ENCODE data around the gene RAPGEF5. TPM values are rescaled to one million over a fixed set of nuclear protein-coding genes. Genes with fewer than 3 reads are reported as not detected.
"Not testable (repeated sequence)": the region's sequence is repeated elsewhere in the genome, so short reads cannot be mapped to it uniquely, and the experiment has no call there.

Gene RAPGEF5
- total RNA-seq, 2 donors from 2014 or later, result 66.5 to 70.8 TPM

DNA sequence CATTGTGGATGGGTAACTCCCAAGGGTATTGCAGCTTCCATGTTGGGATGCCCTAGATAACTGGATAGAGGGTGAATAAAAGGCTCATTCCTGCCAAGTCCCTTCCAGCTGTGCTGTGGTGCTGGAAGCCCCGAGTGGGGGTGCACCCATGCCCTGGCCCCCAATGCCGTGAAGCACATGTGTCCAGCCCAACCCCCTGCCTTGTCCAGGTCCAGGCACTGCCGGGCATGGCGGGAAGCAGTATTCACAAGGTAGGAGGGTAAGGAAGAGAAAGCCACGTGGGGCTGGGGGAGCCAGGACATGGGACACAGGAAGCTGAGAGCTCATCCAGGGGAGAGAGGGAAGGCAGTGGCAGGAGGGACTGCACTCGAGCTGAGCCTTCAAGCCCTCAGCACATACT lies 263.0 kb downstream of the RAPGEF5 start:
- no peaks in the 10 kb centered on the region for H3K36me3 ChIP-seq
- H3K9me3 ChIP-seq, result no peaks in the 10 kb centered on the region
- DNase-seq (ENCODE audit: low spot score) (no peak), ATAC-seq (ENCODE audit: insufficient number of reproducible peaks, low FRiP score, low read depth) (no peak)
- H3K4me3 ChIP-seq, result no peak overlapping the region
- TF ChIP-seq, protein P1, sequence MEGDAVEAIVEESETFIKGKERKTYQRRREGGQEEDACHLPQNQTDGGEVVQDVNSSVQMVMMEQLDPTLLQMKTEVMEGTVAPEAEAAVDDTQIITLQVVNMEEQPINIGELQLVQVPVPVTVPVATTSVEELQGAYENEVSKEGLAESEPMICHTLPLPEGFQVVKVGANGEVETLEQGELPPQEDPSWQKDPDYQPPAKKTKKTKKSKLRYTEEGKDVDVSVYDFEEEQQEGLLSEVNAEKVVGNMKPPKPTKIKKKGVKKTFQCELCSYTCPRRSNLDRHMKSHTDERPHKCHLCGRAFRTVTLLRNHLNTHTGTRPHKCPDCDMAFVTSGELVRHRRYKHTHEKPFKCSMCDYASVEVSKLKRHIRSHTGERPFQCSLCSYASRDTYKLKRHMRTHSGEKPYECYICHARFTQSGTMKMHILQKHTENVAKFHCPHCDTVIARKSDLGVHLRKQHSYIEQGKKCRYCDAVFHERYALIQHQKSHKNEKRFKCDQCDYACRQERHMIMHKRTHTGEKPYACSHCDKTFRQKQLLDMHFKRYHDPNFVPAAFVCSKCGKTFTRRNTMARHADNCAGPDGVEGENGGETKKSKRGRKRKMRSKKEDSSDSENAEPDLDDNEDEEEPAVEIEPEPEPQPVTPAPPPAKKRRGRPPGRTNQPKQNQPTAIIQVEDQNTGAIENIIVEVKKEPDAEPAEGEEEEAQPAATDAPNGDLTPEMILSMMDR (IDR thresholded peaks at IDR 0.05), result no peak
- no peak overlapping the region for H3K27ac ChIP-seq
- H3K4me1 ChIP-seq (ENCODE audit: control insufficient read depth in 1 of 2, low read depth in 2 of 2), result peaks cover 0 to 6% of the 10 kb centered on the region in 2 donors
- H3K27me3 ChIP-seq (replicated peaks; ENCODE audit: insufficient read depth), result no peaks in the 10 kb centered on the region

DNA sequence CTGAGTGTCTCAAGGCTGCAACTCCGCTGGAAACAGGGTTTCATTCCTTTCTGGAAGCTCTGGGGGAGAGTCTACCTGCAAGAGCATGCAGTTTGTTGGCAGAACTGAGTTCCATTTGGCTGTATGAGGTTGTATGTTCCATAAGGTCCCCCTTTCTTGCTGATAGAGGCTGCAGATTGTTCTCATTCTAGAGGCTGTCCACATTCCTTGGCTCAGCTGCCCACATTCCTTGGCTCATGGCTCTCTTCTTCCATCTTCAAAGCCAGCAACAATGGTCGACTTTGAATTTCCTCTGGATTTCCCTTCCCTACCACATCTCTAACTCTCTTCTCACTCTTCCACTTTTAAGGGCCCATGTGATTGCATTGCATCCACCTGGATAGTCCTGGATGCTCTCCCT lies 264.0 kb downstream of the RAPGEF5 start:
- DNase-seq (ENCODE audit: low spot score), result no peak
- Histone ChIP-seq H3K4me3 (no peak overlapping the region), H3K27me3 (replicated peaks; ENCODE audit: insufficient read depth) (no peaks in the 10 kb centered on the region), H3K9me3 (no peaks in the 10 kb centered on the region), H3K4me1 (ENCODE audit: control insufficient read depth in 1 of 2, low read depth in 2 of 2) (peaks cover 0 to 6% of the 10 kb centered on the region in 2 donors), H3K36me3 (no peaks in the 10 kb centered on the region), H3K27ac (no peak overlapping the region)
- TF ChIP-seq, protein P1 (IDR thresholded peaks at IDR 0.05), result no peak
- no peak for ATAC-seq (ENCODE audit: insufficient number of reproducible peaks, low FRiP score, low read depth)

DNA sequence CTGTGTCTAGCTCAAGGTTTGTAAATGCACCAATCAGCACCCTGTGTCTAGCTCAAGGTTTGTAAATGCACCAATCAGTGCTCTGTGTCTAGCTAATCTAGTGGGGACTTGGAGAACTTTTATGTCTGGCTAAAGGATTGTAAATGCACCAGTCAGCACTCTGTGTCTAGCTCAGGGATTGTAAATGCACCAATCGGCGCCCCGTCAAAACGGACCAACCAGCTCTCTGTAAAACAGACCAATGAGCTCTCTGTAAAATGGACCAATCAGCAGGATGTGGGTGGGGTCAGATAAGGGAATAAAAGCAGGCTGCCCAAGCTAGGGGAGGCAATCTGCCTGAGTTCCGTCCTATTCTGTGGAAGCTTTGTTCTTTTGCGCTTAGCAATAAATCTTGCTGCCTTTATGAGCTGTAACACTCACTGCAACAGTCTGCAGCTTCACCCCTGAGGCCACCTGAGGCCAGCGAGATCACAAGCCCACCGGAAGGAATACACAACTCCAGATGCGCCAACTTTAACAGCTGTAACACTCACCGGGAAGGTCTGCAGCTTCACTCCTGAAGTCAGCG lies 265.9 kb downstream of the RAPGEF5 start:
- DNase-seq (ENCODE audit: low spot score); H3K36me3 ChIP-seq; ATAC-seq (ENCODE audit: insufficient number of reproducible peaks, low FRiP score, low read depth); H3K27me3 ChIP-seq (replicated peaks; ENCODE audit: insufficient read depth); H3K4me1 ChIP-seq (ENCODE audit: control insufficient read depth in 1 of 2, low read depth in 2 of 2); H3K4me3 ChIP-seq; H3K9me3 ChIP-seq; H3K27ac ChIP-seq: not testable (repeated sequence)

DNA sequence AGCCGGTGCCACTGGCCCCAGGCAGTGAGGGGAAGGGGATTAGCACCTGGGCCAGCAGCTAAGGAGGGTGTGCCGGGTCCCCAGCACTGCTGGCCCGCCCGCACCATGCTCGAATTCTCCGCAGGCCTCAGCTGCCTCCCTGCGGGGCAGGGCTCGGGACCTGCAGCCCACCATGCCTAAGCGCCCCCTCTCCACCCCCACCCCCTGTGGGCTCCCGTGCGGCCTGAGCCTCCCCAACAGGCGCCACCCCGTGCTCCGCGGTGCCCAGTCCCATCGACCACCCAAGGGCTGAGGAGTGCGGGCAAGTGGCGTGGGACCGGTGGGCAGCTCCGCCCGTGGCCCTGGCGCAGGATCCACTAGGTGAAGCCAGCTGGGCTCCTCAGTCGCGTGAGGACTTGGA lies 266.4 kb downstream of the RAPGEF5 start:
- DNase-seq (ENCODE audit: low spot score), result no peak
- H3K27me3 ChIP-seq (replicated peaks; ENCODE audit: insufficient read depth), result no peaks in the 10 kb centered on the region
- H3K4me3 ChIP-seq, result no peak overlapping the region
- no peak for ATAC-seq (ENCODE audit: insufficient number of reproducible peaks, low FRiP score, low read depth)
- H3K4me1 ChIP-seq (ENCODE audit: control insufficient read depth in 1 of 2, low read depth in 2 of 2), result peaks cover 0 to 6% of the 10 kb centered on the region in 2 donors
- TF ChIP-seq, protein P1 (IDR thresholded peaks at IDR 0.05), result no peak
- H3K27ac ChIP-seq, result no peak overlapping the region
- no peaks in the 10 kb centered on the region for H3K36me3 ChIP-seq
- H3K9me3 ChIP-seq, result no peaks in the 10 kb centered on the region

DNA sequence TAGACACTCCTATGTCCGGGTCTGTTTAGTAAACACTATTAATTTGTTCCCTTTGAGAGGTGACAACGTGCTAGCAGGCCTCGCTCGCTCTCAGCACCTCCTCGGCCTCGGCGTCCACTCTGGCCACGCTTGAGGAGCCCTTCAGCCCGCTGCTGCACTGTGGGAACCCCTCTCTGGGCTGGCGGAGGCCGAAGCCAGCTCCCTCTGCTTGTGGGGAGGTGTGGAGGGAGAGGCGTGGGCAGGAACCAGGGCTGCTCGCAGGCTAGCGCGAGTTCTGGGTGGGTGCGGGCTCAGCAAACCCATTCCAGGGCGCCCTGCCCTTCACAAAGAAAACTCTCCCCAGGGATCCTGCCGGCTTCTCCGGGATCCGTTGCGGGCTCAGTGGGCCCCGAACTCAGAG lies 266.8 kb downstream of the RAPGEF5 start:
- no peak overlapping the region for H3K27ac ChIP-seq
- no peaks in the 10 kb centered on the region for H3K9me3 ChIP-seq
- TF ChIP-seq, protein P1 (IDR thresholded peaks at IDR 0.05), result no peak
- DNase-seq (ENCODE audit: low spot score), result no peak
- H3K4me3 ChIP-seq, result no peak overlapping the region
- no peak for ATAC-seq (ENCODE audit: insufficient number of reproducible peaks, low FRiP score, low read depth)
- H3K4me1 ChIP-seq (ENCODE audit: control insufficient read depth in 1 of 2, low read depth in 2 of 2), result peaks cover 0 to 6% of the 10 kb centered on the region in 2 donors
- H3K27me3 ChIP-seq (replicated peaks; ENCODE audit: insufficient read depth), result no peaks in the 10 kb centered on the region
- H3K36me3 ChIP-seq, result no peaks in the 10 kb centered on the region

DNA sequence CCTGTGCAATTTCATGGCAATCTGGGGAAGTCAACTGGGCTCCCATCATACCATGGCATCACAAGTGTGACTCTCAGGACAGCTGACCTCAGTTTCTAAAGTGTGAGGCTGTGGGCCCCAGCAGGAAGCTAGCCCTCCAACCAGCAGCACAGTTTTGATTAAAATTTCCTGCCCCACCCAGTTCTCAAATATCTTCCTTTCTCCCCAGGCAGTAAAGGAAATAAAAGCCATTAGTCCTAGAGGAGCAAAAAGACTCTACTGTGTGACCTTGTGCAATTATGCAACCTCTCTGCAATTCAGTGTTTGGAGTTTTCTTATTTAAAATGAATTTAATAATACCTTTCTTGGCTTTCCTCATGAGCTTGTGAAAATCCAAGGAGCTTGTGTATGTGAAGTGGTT lies 268.1 kb downstream of the RAPGEF5 start:
- H3K4me1 ChIP-seq (ENCODE audit: control insufficient read depth in 1 of 2, low read depth in 2 of 2), result peaks cover 0 to 9% of the 10 kb centered on the region in 2 donors
- no peak overlapping the region for H3K4me3 ChIP-seq
- H3K9me3 ChIP-seq, result no peaks in the 10 kb centered on the region
- H3K36me3 ChIP-seq, result no peaks in the 10 kb centered on the region
- H3K27me3 ChIP-seq (replicated peaks; ENCODE audit: insufficient read depth), result no peaks in the 10 kb centered on the region
- DNase-seq (ENCODE audit: low spot score), result no peak
- TF ChIP-seq, protein P1 (IDR thresholded peaks at IDR 0.05), result no peak
- no peak overlapping the region for H3K27ac ChIP-seq
- ATAC-seq (ENCODE audit: insufficient number of reproducible peaks, low FRiP score, low read depth), result no peak
